IMR-90 (cell line): ENCODE measurements around the gene SRSF5. TPM values are rescaled to one million over a fixed set of nuclear protein-coding genes. Genes with fewer than 3 reads are reported as not detected.

ENCODE experiments used
- ATAC-seq: fragments of 200-7000 bp; cut with Tn5 transposase; 2 replicates; pipeline ENCODE4 v1.9.1; 2020; ENCODE audit warnings: low read depth, mild to moderate bottlenecking, moderate library complexity
- BruUV-seq: library from RNA; stranded (reverse); fragments of 400-500 nt; replicated peaks from 2 replicates; lab custom pipeline; 2021; lab: Mats Ljungman, UMichigan
- CTCF ChIA-PET: fragments of 300-600 bp; formaldehyde crosslinking; extraction: SDS; loops from one replicate; lab custom pipeline; 2021; ENCODE audit warnings: antibody characterized with exemption; lab: Yijun Ruan, JAX
- POLR2A ChIA-PET: fragments of 300-600 bp; sonication (Branson Sonifier 250); formaldehyde crosslinking; loops from one replicate; lab custom pipeline; 2022; ENCODE audit warnings: antibody characterized with exemption; ENCODE audit not compliant: unreplicated experiment; lab: Charles Lee
- DNase-seq: peaks from one replicate; pipeline ENCODE4 v3.0.0; 2013
- H2AFZ ChIP-seq: replicated peaks from 2 replicates; pipeline ENCODE3; 2013; ENCODE audit warnings: low read length, mild to moderate bottlenecking; ENCODE audit not compliant: poor library complexity
- H2AK5ac ChIP-seq: 2 replicates; pipeline ENCODE4 v1.6.1; 2013; ENCODE audit warnings: low read depth, low read length, inconsistent platforms
- H2AK9ac ChIP-seq: replicated peaks from 2 replicates; pipeline ENCODE3; 2013; ENCODE audit warnings: mild to moderate bottlenecking, low read depth, low read length, moderate library complexity; ENCODE audit not compliant: poor library complexity
- H2BK120ac ChIP-seq: 2 replicates; pipeline ENCODE4 v1.6.1; 2013; ENCODE audit warnings: low read depth, low read length, inconsistent platforms
- H2BK15ac ChIP-seq: 3 replicates; pipeline ENCODE4 v1.6.1; 2013; ENCODE audit warnings: low read depth, low read length, inconsistent platforms
- H2BK20ac ChIP-seq: 2 replicates; pipeline ENCODE4 v1.6.1; 2013; ENCODE audit warnings: low read depth, mild to moderate bottlenecking, inconsistent platforms, low read length, moderate library complexity
- H2BK5ac ChIP-seq: 2 replicates; pipeline ENCODE4 v1.6.1; 2013; ENCODE audit warnings: mild to moderate bottlenecking, low read depth, low read length, inconsistent platforms; ENCODE audit not compliant: poor library complexity, severe bottlenecking
- H3K14ac ChIP-seq: replicated peaks from 2 replicates; pipeline ENCODE4 v1.6.1; 2013; ENCODE audit warnings: low read depth, low read length, inconsistent platforms
- H3K18ac ChIP-seq: 2 replicates; pipeline ENCODE4 v1.6.1; 2013; ENCODE audit warnings: low read depth, low read length, control low read depth
- H3K23ac ChIP-seq: 2 replicates; pipeline ENCODE4 v1.6.1; 2013; ENCODE audit warnings: low read depth, low read length, inconsistent platforms
- H3K27ac ChIP-seq: 2 replicates; pipeline ENCODE4 v1.5.1; 2013; ENCODE audit warnings: mild to moderate bottlenecking, control low read depth, low read length; ENCODE audit not compliant: insufficient read depth
- H3K27me3 ChIP-seq: 2 replicates; pipeline ENCODE4 v1.6.1; 2013; ENCODE audit warnings: low read length; ENCODE audit not compliant: control insufficient read depth, insufficient read depth
- H3K36me3 ChIP-seq: 2 replicates; pipeline ENCODE4 v1.6.1; 2013; ENCODE audit warnings: low read length, mixed read lengths; ENCODE audit not compliant: control insufficient read depth, insufficient read depth
- H3K4ac ChIP-seq: 2 replicates; pipeline ENCODE4 v1.6.1; 2013; ENCODE audit warnings: low read depth, low read length, inconsistent platforms
- H3K4me1 ChIP-seq: 2 replicates; pipeline ENCODE4 v1.6.1; 2013; ENCODE audit warnings: low read length, mixed read lengths; ENCODE audit not compliant: control insufficient read depth, insufficient read depth
- H3K4me2 ChIP-seq: 2 replicates; pipeline ENCODE4 v1.6.1; 2013; ENCODE audit warnings: low read depth, mild to moderate bottlenecking, control low read depth, low read length, moderate library complexity
- H3K4me3 ChIP-seq: 2 replicates; pipeline ENCODE4 v1.5.1; 2013; ENCODE audit warnings: low read depth, mild to moderate bottlenecking, control low read depth, low read length, moderate library complexity; ENCODE audit not compliant: insufficient read depth
- H3K56ac ChIP-seq: 2 replicates; pipeline ENCODE4 v1.6.1; 2013; ENCODE audit warnings: low read length, inconsistent platforms; ENCODE audit not compliant: insufficient read depth; ENCODE audit errors: extremely low read depth
- H3K79me1 ChIP-seq, 2 experiments: 2 replicates each; pipeline ENCODE4 v1.6.1; 2013; ENCODE audit warnings: low read length in 2 of 2, inconsistent platforms in 1 of 2, low read depth in 1 of 2
- H3K9ac ChIP-seq: 2 replicates; pipeline ENCODE4 v1.6.1; 2013; ENCODE audit warnings: low read depth, low read length, control low read depth
- H3K9me1 ChIP-seq: 2 replicates; pipeline ENCODE4 v1.6.1; 2013; ENCODE audit warnings: low read length, inconsistent platforms; ENCODE audit not compliant: insufficient read depth
- H3K9me3 ChIP-seq: 2 replicates; pipeline ENCODE4 v1.6.1; 2013; ENCODE audit warnings: low read length; ENCODE audit not compliant: control insufficient read depth, insufficient read depth
- H4K20me1 ChIP-seq: 2 replicates; pipeline ENCODE4 v1.6.1; 2013; ENCODE audit warnings: low read length, inconsistent platforms; ENCODE audit not compliant: insufficient read depth
- H4K5ac ChIP-seq: 2 replicates; pipeline ENCODE4 v1.6.1; 2013; ENCODE audit warnings: mild to moderate bottlenecking, low read depth, low read length, control low read depth
- H4K8ac ChIP-seq, 2 experiments: 2 replicates each; pipeline ENCODE4 v1.6.1; 2013; ENCODE audit warnings: low read depth in 2 of 2, low read length in 2 of 2, control low read depth in 1 of 2, inconsistent platforms in 1 of 2
- H4K91ac ChIP-seq: 2 replicates; pipeline ENCODE4 v1.6.1; 2013; ENCODE audit warnings: low read depth, low read length, inconsistent platforms; ENCODE audit not compliant: insufficient read depth
- BHLHE40 ChIP-seq: fragments of 150-350 bp; IDR thresholded peaks from 2 replicates; pipeline ENCODE4 v1.6.1; 2016; ENCODE audit warnings: mild to moderate bottlenecking, low read depth, low read length
- CEBPB ChIP-seq: IDR thresholded peaks from 2 replicates; pipeline ENCODE4 v1.6.1; 2012; ENCODE audit warnings: low read depth, low read length, improper control_type of control experiment
- CHD1 ChIP-seq: IDR thresholded peaks from 2 replicates; pipeline ENCODE4 v1.6.1; 2012; ENCODE audit warnings: low read depth, low read length, improper control_type of control experiment
- CTCF ChIP-seq: conservative IDR thresholded peaks from 2 replicates; pipeline ENCODE4 v1.5.1; 2012; ENCODE audit warnings: mild to moderate bottlenecking, low read depth, low read length, improper control_type of control experiment
- ELK1 ChIP-seq: fragments of 150-350 bp; IDR thresholded peaks from 2 replicates; pipeline ENCODE4 v1.6.1; 2016; ENCODE audit warnings: low read depth, mild to moderate bottlenecking, low read length, moderate library complexity, borderline replicate concordance
- FOS ChIP-seq: fragments of 150-350 bp; IDR thresholded peaks from 2 replicates; pipeline ENCODE4 v1.6.1; 2016; ENCODE audit warnings: low read depth, low read length
- MAFK ChIP-seq: IDR thresholded peaks from 2 replicates; pipeline ENCODE4 v1.6.1; 2012; ENCODE audit warnings: low read depth, low read length, improper control_type of control experiment
- MAZ ChIP-seq: IDR thresholded peaks from 2 replicates; pipeline ENCODE4 v1.6.1; 2012; ENCODE audit warnings: low read depth, mild to moderate bottlenecking, low read length, improper control_type of control experiment, moderate library complexity, borderline replicate concordance
- MXI1 ChIP-seq: IDR thresholded peaks from 2 replicates; pipeline ENCODE4 v1.6.1; 2012; ENCODE audit warnings: low read depth, mild to moderate bottlenecking, low read length, moderate library complexity, borderline replicate concordance
- NFE2L2 ChIP-seq: fragments of 150-350 bp; IDR thresholded peaks from 2 replicates; pipeline ENCODE4 v1.6.1; 2016; ENCODE audit warnings: low read depth, mild to moderate bottlenecking, low read length
- POLR2A ChIP-seq: IDR thresholded peaks from 2 replicates; pipeline ENCODE4 v1.6.1; 2012; ENCODE audit warnings: mild to moderate bottlenecking, low read depth, low read length
- RAD21 ChIP-seq: IDR thresholded peaks from 2 replicates; pipeline ENCODE4 v1.6.1; 2012; ENCODE audit warnings: low read length, improper control_type of control experiment
- RCOR1 ChIP-seq: IDR thresholded peaks from 2 replicates; pipeline ENCODE4 v1.6.1; 2012; ENCODE audit warnings: mild to moderate bottlenecking, low read length, improper control_type of control experiment; ENCODE audit not compliant: insufficient replicate concordance
- RFX5 ChIP-seq: IDR thresholded peaks from 2 replicates; pipeline ENCODE4 v1.8.0; 2012; ENCODE audit warnings: low read depth, mild to moderate bottlenecking, low read length, moderate library complexity
- SMC3 ChIP-seq: fragments of 150-350 bp; IDR thresholded peaks from 2 replicates; pipeline ENCODE4 v1.6.1; 2016; ENCODE audit warnings: low read depth, mild to moderate bottlenecking, antibody characterized with exemption, low read length, moderate library complexity
- USF2 ChIP-seq: fragments of 150-350 bp; IDR thresholded peaks from 2 replicates; pipeline ENCODE4 v1.6.1; 2017; ENCODE audit warnings: mild to moderate bottlenecking, antibody characterized with exemption, low read length, low read depth
- WGBS, 2 experiments: methylation state at CpG; one replicate each; pipeline versions ENCODE4 v1.1.5 to v1.1.7; 2013; ENCODE audit warnings: missing lambda C conversion rate in 2 of 2; ENCODE audit not compliant: insufficient read length in 1 of 2; ENCODE audit errors: extremely low coverage in 2 of 2; 5-methylcytosine and 5-hydroxymethylcytosine counted together
- dilution Hi-C: fragments of 300-500 bp; cut with HindIII; formaldehyde crosslinking; loops from one replicate; pipeline ENCODE4 v1.14.3; 2018; ENCODE audit warnings: low sequenced_read_pairs; ENCODE audit not compliant: unreplicated experiment
- in situ Hi-C: fragments of 300-500 bp; cut with MboI; formaldehyde crosslinking; loops from 3 replicates; pipeline ENCODE4 v1.14.3; 2019; ENCODE audit warnings: low sequenced_read_pairs, inconsistent platforms, mixed read lengths
- intact Hi-C: fragments of 100-400 bp; cut with micrococcal nuclease; formaldehyde crosslinking; loops from 2 replicates; pipeline ENCODE4 v1.10.0; 2022
- polyA plus RNA-seq, 3 experiments: library from polyadenylated mRNA; depleted of rRNA; stranded (reverse); fragments of >200 nt; gene quantifications; 2 replicates each; pipeline ENCODE4 v1.2.3, GENCODE V29; 2012; ENCODE audit warnings: low replicate concordance in 1 of 3
- total RNA-seq: library from RNA; depleted of rRNA; stranded (reverse); fragments of >200 nt; gene quantifications from 2 replicates; pipeline ENCODE4 v1.2.3, GENCODE V29; 2012

The SRSF5 gene
- total and polyA plus RNA-seq, 2 of the 4 experiments (the other 2 are of a cell fraction), result 29.4 to 229 TPM

- H4K91ac ChIP-seq, result no peak overlapping the region
- DNase-seq (no peak), ATAC-seq (no peak)
- H3K27me3 ChIP-seq, result no peaks in the 10 kb centered on the region
- no peak overlapping the region for H3K14ac ChIP-seq
- H2AK5ac ChIP-seq, result no peak overlapping the region
- dilution Hi-C loops, result no loop called here
- H3K9me3 ChIP-seq, result no peaks in the 10 kb centered on the region
- intact Hi-C loops, result no loop called here
- WGBS, 2 experiments, result no CpG with 5 or more reads among the region's 2 CpGs
- TF ChIP-seq POLR2A, result no peak; the same call in 1 of the 2 replicates
- TF ChIP-seq RCOR1, result no peak
- no peak for TF ChIP-seq BHLHE40
- no peak for TF ChIP-seq NFE2L2
- TF ChIP-seq MAZ, result no peak
- TF ChIP-seq FOS, result no peak
- TF ChIP-seq CHD1, result no peak
- TF ChIP-seq RAD21, result no peak
- TF ChIP-seq MXI1, result no peak
- no peak for TF ChIP-seq CTCF
- TF ChIP-seq MAFK, result no peak
- no peak for TF ChIP-seq CEBPB
- TF ChIP-seq RFX5, result no peak
- no peak for TF ChIP-seq USF2
- no peak for TF ChIP-seq SMC3
- no peak for TF ChIP-seq ELK1
- no peak overlapping the region for H4K5ac ChIP-seq
- H4K8ac ChIP-seq, result no peak overlapping the region
- peaks cover 10% of the 10 kb centered on the region; the same call in 1 of the 2 replicates for H3K9me1 ChIP-seq
- no peak overlapping the region for H3K18ac ChIP-seq
- no peak overlapping the region for H2BK120ac ChIP-seq
- ChIA-PET POLR2A (no interaction called here), CTCF (interaction anchor here (0.8 kb wide), 1 partner anchor 10 kb away, joined by 3 read pairs; no protein-coding TSS in a partner anchor)
- no peak overlapping the region for H2BK15ac ChIP-seq
- no peaks in the 10 kb centered on the region for H3K4me1 ChIP-seq
- H3K27ac ChIP-seq, result no peak overlapping the region
- H3K4ac ChIP-seq, result no peak overlapping the region
- in situ Hi-C loops, result no loop called here
- no peak overlapping the region for H2BK5ac ChIP-seq
- no peak overlapping the region for H3K4me3 ChIP-seq
- H3K9ac ChIP-seq, result no peak overlapping the region
- H3K56ac ChIP-seq, result no peak overlapping the region
- H3K79me1 ChIP-seq, result peaks cover 8 to 28% of the 10 kb centered on the region in 2 experiments
- peaks cover 33% of the 10 kb centered on the region for H3K36me3 ChIP-seq
- H2BK20ac ChIP-seq, result no peak overlapping the region
- H2AK9ac ChIP-seq, result no peak overlapping the region
- no TSS peak for BruUV-seq
- peaks cover 19% of the 10 kb centered on the region; the same call in 1 of the 2 replicates for H4K20me1 ChIP-seq
- no peak overlapping the region for H3K4me2 ChIP-seq
- H3K23ac ChIP-seq, result no peak overlapping the region
- no peak overlapping the region for H2AFZ ChIP-seq
These were observed 12.1 kb downstream of the SRSF5 start for GRCh38 chr14:69779088-69779487.
